Sigmoid colon (tissue), 4 donors: Measurements from ENCODE around the gene OR2T8.

Experiments
- EP300 ChIP-seq, 4 donors: sonication (generic); formaldehyde crosslinking; IDR thresholded peaks; one replicate each; pipeline ENCODE4 v1.6.1; 2017; ENCODE audit warnings: antibody characterized with exemption in 4 of 4
- POLR2A ChIP-seq, 2 donors: fragments of 450-650 bp; IDR thresholded peaks; one replicate each; pipeline ENCODE4 v1.6.1; 2016; ENCODE audit warnings: antibody characterized with exemption in 2 of 2, mild to moderate bottlenecking in 2 of 2, moderate library complexity in 2 of 2
- TF ChIP-seq, protein P1 (sequence below), 4 experiments: fragments of 450-650 bp in 3 of 4; fragments of 200-600 bp in 1 of 4; IDR thresholded peaks; one replicate each; pipeline ENCODE4 v1.5.1; 2016 to 2019; ENCODE audit warnings: antibody characterized with exemption in 4 of 4, mild to moderate bottlenecking in 3 of 4, moderate library complexity in 2 of 4

DNA sequence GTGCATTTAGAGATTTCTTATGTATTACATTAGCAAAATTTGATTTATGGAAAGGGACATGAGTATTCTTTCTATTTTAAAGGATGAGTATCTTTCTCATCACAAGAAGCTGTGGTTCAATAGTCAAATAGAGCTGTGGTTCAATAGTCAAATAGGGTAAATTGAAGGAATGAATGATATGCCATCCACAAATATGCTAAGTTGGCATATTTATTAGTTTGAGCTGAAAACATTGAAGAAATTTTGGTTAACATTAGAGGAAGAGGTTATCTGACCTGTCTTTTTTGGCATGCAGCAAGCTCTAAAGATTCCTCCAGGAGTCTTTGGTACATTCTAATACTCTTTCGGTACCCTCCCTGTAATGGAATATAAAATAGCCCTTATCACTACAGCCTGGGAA lies 33.4 kb downstream of the OR2T8 start:
- TF ChIP-seq EP300 (IDR thresholded peaks at IDR 0.05), result no peak
- no peak for TF ChIP-seq POLR2A (IDR thresholded peaks at IDR 0.05)
- TF ChIP-seq, protein P1, sequence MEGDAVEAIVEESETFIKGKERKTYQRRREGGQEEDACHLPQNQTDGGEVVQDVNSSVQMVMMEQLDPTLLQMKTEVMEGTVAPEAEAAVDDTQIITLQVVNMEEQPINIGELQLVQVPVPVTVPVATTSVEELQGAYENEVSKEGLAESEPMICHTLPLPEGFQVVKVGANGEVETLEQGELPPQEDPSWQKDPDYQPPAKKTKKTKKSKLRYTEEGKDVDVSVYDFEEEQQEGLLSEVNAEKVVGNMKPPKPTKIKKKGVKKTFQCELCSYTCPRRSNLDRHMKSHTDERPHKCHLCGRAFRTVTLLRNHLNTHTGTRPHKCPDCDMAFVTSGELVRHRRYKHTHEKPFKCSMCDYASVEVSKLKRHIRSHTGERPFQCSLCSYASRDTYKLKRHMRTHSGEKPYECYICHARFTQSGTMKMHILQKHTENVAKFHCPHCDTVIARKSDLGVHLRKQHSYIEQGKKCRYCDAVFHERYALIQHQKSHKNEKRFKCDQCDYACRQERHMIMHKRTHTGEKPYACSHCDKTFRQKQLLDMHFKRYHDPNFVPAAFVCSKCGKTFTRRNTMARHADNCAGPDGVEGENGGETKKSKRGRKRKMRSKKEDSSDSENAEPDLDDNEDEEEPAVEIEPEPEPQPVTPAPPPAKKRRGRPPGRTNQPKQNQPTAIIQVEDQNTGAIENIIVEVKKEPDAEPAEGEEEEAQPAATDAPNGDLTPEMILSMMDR (IDR thresholded peaks at IDR 0.05), result no peak
